H1 (cell line): ENCODE results near the gene ADAMTS6. TPM values are rescaled to one million over a fixed set of nuclear protein-coding genes. Genes with fewer than 3 reads are reported as not detected.

ENCODE experiments used
- CTCF ChIA-PET: fragments of 300-600 bp; sonication (Branson Sonifier 250); formaldehyde crosslinking; loops from one replicate; lab custom pipeline; 2021; ENCODE audit not compliant: partially characterized antibody; lab: Charles Lee
- POLR2A ChIA-PET: fragments of 300-600 bp; sonication (Branson Sonifier 250); formaldehyde crosslinking; loops from one replicate; lab custom pipeline; 2021; ENCODE audit warnings: inconsistent platforms; ENCODE audit not compliant: partially characterized antibody; lab: Charles Lee
- DNase-seq, 2 experiments: peaks; one replicate each; pipeline versions ENCODE4 v3.0.0 to v3.0.0-alpha.2; 2010 to 2022; ENCODE audit warnings: low spot score in 2 of 2, low read depth in 1 of 2, mixed read lengths in 1 of 2
- FAIRE-seq: peaks from 2 replicates; lab custom pipeline; 2011; peaks lifted over from hg19 to GRCh38; lab: Jason Lieb, UNC
- H2AFZ ChIP-seq: 2 replicates; pipeline ENCODE4 v1.8.1; 2012; ENCODE audit warnings: low read length, inconsistent platforms
- H2AK5ac ChIP-seq: 2 replicates; pipeline ENCODE4 v1.6.1; 2013; ENCODE audit warnings: low read depth, low read length
- H2BK120ac ChIP-seq: replicated peaks from 2 replicates; pipeline ENCODE3; 2013; ENCODE audit warnings: low read depth, low read length, inconsistent platforms
- H2BK12ac ChIP-seq: 2 replicates; pipeline ENCODE4 v1.6.1; 2013; ENCODE audit warnings: low read depth, low read length
- H2BK15ac ChIP-seq: 2 replicates; pipeline ENCODE4 v1.6.1; 2013; ENCODE audit warnings: low read length
- H2BK20ac ChIP-seq: 2 replicates; pipeline ENCODE4 v1.6.1; 2013; ENCODE audit warnings: low read length
- H2BK5ac ChIP-seq: 2 replicates; pipeline ENCODE4 v1.6.1; 2013; ENCODE audit warnings: low read depth, low read length
- H3K14ac ChIP-seq: 2 replicates; pipeline ENCODE4 v1.6.1; 2013; ENCODE audit warnings: inconsistent platforms; ENCODE audit not compliant: insufficient read length
- H3K18ac ChIP-seq: 2 replicates; pipeline ENCODE4 v1.6.1; 2013; ENCODE audit warnings: low read length; ENCODE audit errors: extremely low read depth
- H3K23ac ChIP-seq: 2 replicates; pipeline ENCODE4 v1.6.1; 2013; ENCODE audit warnings: inconsistent platforms; ENCODE audit not compliant: insufficient read length
- H3K23me2 ChIP-seq: 2 replicates; pipeline ENCODE4 v1.6.1; 2013; ENCODE audit warnings: low read depth, low read length
- H3K27ac ChIP-seq: 2 replicates; pipeline ENCODE4 v1.6.1; 2011; ENCODE audit warnings: low read depth, low read length, inconsistent platforms
- H3K27me3 ChIP-seq, 4 experiments: replicated peaks in 1 of 4; 1 replicate in 1 of 4; 2 replicates in 3 of 4; pipeline versions ENCODE4 v1.6.1 to v1.8.1; 2011 to 2013; ENCODE audit warnings: low read length in 3 of 4, mild to moderate bottlenecking in 3 of 4, inconsistent platforms in 2 of 4, mixed read lengths in 2 of 4, moderate library complexity in 1 of 4; ENCODE audit not compliant: control insufficient read depth in 3 of 4, insufficient read depth in 3 of 4; ENCODE audit errors: extremely low read depth in 1 of 4
- H3K36me3 ChIP-seq, 4 experiments: 2 replicates each; pipeline versions ENCODE4 v1.6.1 to v1.8.1; 2011 to 2013; ENCODE audit warnings: mild to moderate bottlenecking in 4 of 4, low read length in 3 of 4, moderate library complexity in 2 of 4, control low read depth in 1 of 4, inconsistent platforms in 1 of 4; ENCODE audit not compliant: insufficient read depth in 4 of 4, control insufficient read depth in 2 of 4
- H3K4ac ChIP-seq: replicated peaks from 2 replicates; pipeline ENCODE3; 2013; ENCODE audit warnings: low read length, low read depth, mixed read lengths, inconsistent platforms; ENCODE audit not compliant: insufficient read length
- H3K4me1 ChIP-seq, 4 experiments: replicated peaks in 1 of 4; 1 replicate in 1 of 4; 2 replicates in 3 of 4; pipeline versions ENCODE4 v1.6.1 to v1.8.1; 2011 to 2013; ENCODE audit warnings: low read length in 3 of 4, inconsistent platforms in 2 of 4, mixed read lengths in 1 of 4; ENCODE audit not compliant: insufficient read depth in 4 of 4, control insufficient read depth in 3 of 4
- H3K4me2 ChIP-seq, 2 experiments: 2 replicates each; pipeline versions ENCODE4 v1.6.1 to v1.8.1; 2011 to 2013; ENCODE audit warnings: low read depth in 2 of 2, low read length in 2 of 2, control low read depth in 1 of 2, inconsistent platforms in 1 of 2, mild to moderate bottlenecking in 1 of 2; ENCODE audit not compliant: insufficient read depth in 1 of 2
- H3K4me3 ChIP-seq, 4 experiments: fragments of 200-600, 300-600 bp in 1 of 4; sonication (generic), shearing (Covaris generic), sonication (Bioruptor Twin) in 1 of 4; 2 replicates each; pipeline versions ENCODE4 v1.5.1 to v1.8.1; 2011 to 2016; ENCODE audit warnings: low read length in 4 of 4, low read depth in 3 of 4, control low read depth in 2 of 4, inconsistent platforms in 2 of 4, mild to moderate bottlenecking in 2 of 4, mixed read lengths in 1 of 4, moderate library complexity in 1 of 4; ENCODE audit not compliant: insufficient read depth in 2 of 4; ENCODE audit errors: extremely low read depth in 1 of 4
- H3K56ac ChIP-seq: replicated peaks from 2 replicates; pipeline ENCODE3; 2013; ENCODE audit warnings: low read depth, mild to moderate bottlenecking, mixed read lengths, low read length, inconsistent platforms; ENCODE audit not compliant: insufficient read length
- H3K79me1 ChIP-seq: 2 replicates; pipeline ENCODE4 v1.6.1; 2013; ENCODE audit warnings: low read depth, low read length, control low read depth
- H3K79me2 ChIP-seq, 2 experiments: 2 replicates each; pipeline versions ENCODE4 v1.6.1 to v1.8.1; 2012 to 2013; ENCODE audit warnings: low read length in 2 of 2, mild to moderate bottlenecking in 2 of 2, inconsistent platforms in 1 of 2; ENCODE audit not compliant: insufficient read depth in 2 of 2, control insufficient read depth in 1 of 2
- H3K9ac ChIP-seq, 4 experiments: replicated peaks in 1 of 4; 1 replicate in 1 of 4; 2 replicates in 3 of 4; pipeline versions ENCODE4 v1.6.1 to v1.8.1; 2011 to 2013; ENCODE audit warnings: low read depth in 3 of 4, low read length in 3 of 4, control low read depth in 2 of 4, mild to moderate bottlenecking in 2 of 4, moderate library complexity in 2 of 4, inconsistent platforms in 1 of 4; ENCODE audit errors: extremely low read depth in 1 of 4
- H3K9me3 ChIP-seq, 2 experiments: 2 replicates each; pipeline versions ENCODE4 v1.6.1 to v1.8.1; 2012 to 2013; ENCODE audit warnings: mild to moderate bottlenecking in 2 of 2, moderate library complexity in 2 of 2, control low read depth in 1 of 2, inconsistent platforms in 1 of 2, low read depth in 1 of 2, low read length in 1 of 2, mixed read lengths in 1 of 2; ENCODE audit not compliant: insufficient read depth in 2 of 2
- H4K20me1 ChIP-seq, 2 experiments: replicated peaks in 1 of 2; 2 replicates each; pipeline versions ENCODE3 to v1.8.1; 2011 to 2013; ENCODE audit warnings: inconsistent platforms in 2 of 2, low read length in 2 of 2, mild to moderate bottlenecking in 1 of 2; ENCODE audit not compliant: insufficient read depth in 2 of 2, control insufficient read depth in 1 of 2
- H4K5ac ChIP-seq: 2 replicates; pipeline ENCODE4 v1.6.1; 2013; ENCODE audit warnings: low read length, low read depth, mixed read lengths, inconsistent platforms; ENCODE audit not compliant: insufficient read length
- H4K8ac ChIP-seq: 2 replicates; pipeline ENCODE4 v1.8.0; 2013; ENCODE audit warnings: mild to moderate bottlenecking, moderate library complexity, low read length, inconsistent platforms; ENCODE audit not compliant: insufficient read depth; ENCODE audit errors: extremely low read depth
- H4K91ac ChIP-seq: replicated peaks from 2 replicates; pipeline ENCODE3; 2013; ENCODE audit warnings: low read length, mixed read lengths, inconsistent platforms; ENCODE audit not compliant: insufficient read length
- CBX8 ChIP-seq: fragments of 300-800, 300-1000 bp; sonication (generic); IDR thresholded peaks from 2 replicates; pipeline ENCODE4 v1.7.1; 2016; ENCODE audit warnings: low read depth, low read length, borderline replicate concordance
- NANOG ChIP-seq: IDR thresholded peaks from 2 replicates; pipeline ENCODE4 v1.6.1; 2011; ENCODE audit warnings: low read length, low read depth, mild to moderate bottlenecking, inconsistent platforms; ENCODE audit not compliant: insufficient read depth, poor library complexity, severe bottlenecking
- RFX5 ChIP-seq: IDR thresholded peaks from 2 replicates; pipeline ENCODE4 v1.6.1; 2011; ENCODE audit warnings: low read depth, low read length, improper control_type of control experiment, borderline replicate concordance
- RNF2 ChIP-seq: fragments of 200-900, 300-1000 bp; sonication (generic); IDR thresholded peaks from 2 replicates; pipeline ENCODE4 v1.7.1; 2016; ENCODE audit warnings: borderline replicate concordance, low read depth, mild to moderate bottlenecking, antibody characterized with exemption, low read length; ENCODE audit not compliant: poor library complexity, severe bottlenecking; ENCODE audit errors: missing control alignments
- SIRT6 ChIP-seq: IDR thresholded peaks from one replicate; pipeline ENCODE4 v1.7.1; 2012; ENCODE audit warnings: low read length, inconsistent platforms
- TEAD4 ChIP-seq: IDR thresholded peaks from 2 replicates; pipeline ENCODE4 v1.6.1; 2012; ENCODE audit warnings: low read depth, low read length, inconsistent platforms, mixed read lengths
- WGBS, 2 experiments: shearing (Covaris generic) in 1 of 2; methylation state at CpG; one replicate each; pipeline versions ENCODE4 v1.1.6 to v1.1.7; 2013 to 2015; ENCODE audit warnings: low lambda C conversion rate in 2 of 2, mixed read lengths in 2 of 2, inconsistent platforms in 1 of 2, low coverage in 1 of 2, missing lambda C conversion rate in 1 of 2; ENCODE audit not compliant: insufficient replicate concordance in 2 of 2, insufficient coverage in 1 of 2, insufficient read length in 1 of 2; ENCODE audit errors: extremely low coverage in 1 of 2, missing lambda C conversion rate in 1 of 2; 5-methylcytosine and 5-hydroxymethylcytosine counted together
- polyA plus RNA-seq, 7 experiments: library from polyadenylated mRNA; depleted of rRNA in 3 of 7; stranded (reverse) in 5 of 7; unstranded in 2 of 7; fragments of >200 nt in 5 of 7; fragments of 200-250 nt in 2 of 7; gene quantifications; 1 replicate in 5 of 7; 2 replicates in 1 of 7; 4 replicates in 1 of 7; pipeline versions ENCODE4 v1.2.1 to v1.2.3, GENCODE V29; 2011 to 2013; ENCODE audit warnings: missing spikeins in 2 of 7, mixed read lengths in 2 of 7
- total RNA-seq: library from RNA; stranded (reverse); fragmentation: NEBNext Ultra II Directional; extraction: Animal tissue kit (Norgen Biotek cat#: 25700); gene quantifications from 2 replicates; pipeline ENCODE4 v1.2.1, GENCODE V29; 2021
- TF ChIP-seq, protein P1 (sequence below): IDR thresholded peaks from 2 replicates; pipeline ENCODE4 v1.6.1; 2011; ENCODE audit warnings: low read depth, mild to moderate bottlenecking, low read length; ENCODE audit not compliant: insufficient read depth
- TF ChIP-seq, protein P2 (sequence below), 3 experiments: IDR thresholded peaks; 1 replicate in 2 of 3; 2 replicates in 1 of 3; pipeline versions ENCODE4 v1.5.1 to v1.6.1; 2011; ENCODE audit warnings: low read length in 3 of 3, mild to moderate bottlenecking in 3 of 3, inconsistent platforms in 2 of 3, low read depth in 1 of 3, moderate library complexity in 1 of 3; ENCODE audit not compliant: insufficient read depth in 1 of 3; ENCODE audit errors: control extremely low read depth in 1 of 3

The ADAMTS6 gene
- total and polyA plus RNA-seq, 2 of the 8 experiments (the other 6 are each of a cell fraction or from before 2014, with no cell fraction given) = 0.74 to 2.4 TPM

DNA sequence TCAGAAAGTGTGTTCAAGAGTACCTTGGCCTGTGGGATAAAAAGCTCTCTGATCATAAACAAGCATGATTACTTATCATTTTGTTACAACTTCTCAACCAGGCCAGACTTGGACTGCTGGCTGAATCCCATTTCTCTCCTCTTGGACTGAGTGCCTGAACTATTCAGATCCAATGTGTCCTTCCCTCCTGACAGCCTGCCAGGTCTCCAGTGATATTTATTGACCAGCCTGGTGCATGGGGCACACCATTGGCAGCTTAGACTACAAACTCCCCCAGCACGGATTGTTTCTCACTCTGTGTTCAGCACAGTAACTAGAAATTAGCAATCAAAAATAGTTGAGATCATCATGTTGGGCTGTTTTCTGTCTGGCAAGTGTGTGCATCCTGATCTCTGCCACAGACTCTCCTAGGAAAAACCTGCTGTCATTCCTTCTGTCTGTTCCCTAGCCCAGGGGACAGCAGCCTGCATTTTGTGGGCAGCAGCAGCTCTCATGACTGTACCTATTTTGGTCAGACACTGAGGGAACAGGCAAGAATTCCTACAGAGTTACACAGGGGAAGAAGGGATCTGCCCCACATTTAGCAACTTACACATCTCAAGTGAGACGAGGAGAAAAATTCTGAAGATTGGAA lies 348.1 kb downstream of the ADAMTS6 start:
- Histone ChIP-seq H3K23me2 (no peaks in the 10 kb centered on the region; the same call in 1 of the 2 replicates), H3K4me2 (no peak overlapping the region), H4K91ac (no peak overlapping the region), H2BK5ac (no peak overlapping the region), H3K27ac (no peak overlapping the region), H2AK5ac (no peak overlapping the region), H3K4me1 (no peaks in the 10 kb centered on the region), H3K4me3 (no peak overlapping the region), H2BK15ac (peak overlapping the region; percentile 19; the same call in 1 of the 2 replicates), H3K79me1 (no peaks in the 10 kb centered on the region), H4K8ac (no peak overlapping the region), H3K36me3 (no peaks in the 10 kb centered on the region), H3K14ac (no peak overlapping the region), H4K5ac (no peak overlapping the region), H3K23ac (no peak overlapping the region), H3K79me2 (no peaks in the 10 kb centered on the region), H3K56ac (no peak overlapping the region), H2BK120ac (no peak overlapping the region), H3K4ac (no peak overlapping the region), H2BK12ac (no peak overlapping the region), H3K9ac (no peak overlapping the region), H4K20me1 (no peaks in the 10 kb centered on the region)
- CTCF ChIA-PET = interaction anchor here (1.0 kb wide), 1 partner anchor 96 kb away, joined by 3 read pairs; no protein-coding TSS in a partner anchor
- DNase-seq = no peak
- no peak for FAIRE-seq
- WGBS, 2 experiments = 87% methylated on average over 2 of the region's 2 CpGs; no CpG with 5 or more reads in 1 of the 2 experiments
- POLR2A ChIA-PET = no interaction called here
- TF ChIP-seq RFX5 = no peak
- TF ChIP-seq RNF2 = no peak
- no peak for TF ChIP-seq CBX8
- no peak for TF ChIP-seq TEAD4
- TF ChIP-seq, protein P1, sequence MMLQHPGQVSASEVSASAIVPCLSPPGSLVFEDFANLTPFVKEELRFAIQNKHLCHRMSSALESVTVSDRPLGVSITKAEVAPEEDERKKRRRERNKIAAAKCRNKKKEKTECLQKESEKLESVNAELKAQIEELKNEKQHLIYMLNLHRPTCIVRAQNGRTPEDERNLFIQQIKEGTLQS = no peak
- no peak for TF ChIP-seq SIRT6
- TF ChIP-seq, protein P2, sequence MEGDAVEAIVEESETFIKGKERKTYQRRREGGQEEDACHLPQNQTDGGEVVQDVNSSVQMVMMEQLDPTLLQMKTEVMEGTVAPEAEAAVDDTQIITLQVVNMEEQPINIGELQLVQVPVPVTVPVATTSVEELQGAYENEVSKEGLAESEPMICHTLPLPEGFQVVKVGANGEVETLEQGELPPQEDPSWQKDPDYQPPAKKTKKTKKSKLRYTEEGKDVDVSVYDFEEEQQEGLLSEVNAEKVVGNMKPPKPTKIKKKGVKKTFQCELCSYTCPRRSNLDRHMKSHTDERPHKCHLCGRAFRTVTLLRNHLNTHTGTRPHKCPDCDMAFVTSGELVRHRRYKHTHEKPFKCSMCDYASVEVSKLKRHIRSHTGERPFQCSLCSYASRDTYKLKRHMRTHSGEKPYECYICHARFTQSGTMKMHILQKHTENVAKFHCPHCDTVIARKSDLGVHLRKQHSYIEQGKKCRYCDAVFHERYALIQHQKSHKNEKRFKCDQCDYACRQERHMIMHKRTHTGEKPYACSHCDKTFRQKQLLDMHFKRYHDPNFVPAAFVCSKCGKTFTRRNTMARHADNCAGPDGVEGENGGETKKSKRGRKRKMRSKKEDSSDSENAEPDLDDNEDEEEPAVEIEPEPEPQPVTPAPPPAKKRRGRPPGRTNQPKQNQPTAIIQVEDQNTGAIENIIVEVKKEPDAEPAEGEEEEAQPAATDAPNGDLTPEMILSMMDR (IDR thresholded peaks at IDR 0.05; ENCODE audit: control extremely low read depth in 1 of 3, insufficient read depth in 1 of 3, low read depth in 1 of 3, low read length in 3 of 3) = no peak
- no peak for TF ChIP-seq NANOG
- TF ChIP-seq, all 59 proteins: peak for 0
- H3K18ac ChIP-seq = no peak overlapping the region
- no peak overlapping the region for H2AFZ ChIP-seq
- H2BK20ac ChIP-seq = no peak overlapping the region; the same call in 1 of the 2 replicates
- no peaks in the 10 kb centered on the region for H3K27me3 ChIP-seq
- H3K9me3 ChIP-seq = no peaks in the 10 kb centered on the region
